Activated CD4-positive, alpha-beta T cell treated with anti-CD3 and anti-CD28 coated beads for 36 hours (primary cell): ENCODE measurements around the gene SNX15. TPM values are rescaled to one million over a fixed set of nuclear protein-coding genes. Genes with fewer than 3 reads are reported as not detected.

Source experiments
- ATAC-seq: fragments of 200-7000 bp; cut with Tn5 transposase; one replicate; pipeline ENCODE4 v1.10.0; 2021; ENCODE audit warnings: mild to moderate bottlenecking, moderate library complexity
- CTCF ChIA-PET: fragments of 350-600 bp; sonication (Branson Sonifier 250); formaldehyde crosslinking; loops from one replicate; lab custom pipeline; 2021; ENCODE audit warnings: antibody characterized with exemption; lab: Charles Lee
- POLR2A ChIA-PET: fragments of 350-600 bp; sonication (Branson Sonifier 250); formaldehyde crosslinking; loops from one replicate; lab custom pipeline; 2021; ENCODE audit warnings: antibody characterized with exemption, inconsistent platforms; lab: Charles Lee
- DNase-seq: peaks from one replicate; pipeline ENCODE4 v3.0.0-alpha.2; 2020
- H3K27ac Mint-ChIP-seq: one replicate; pipeline ENCODE4 v1.8.0; 2021; ENCODE audit warnings: mixed read lengths
- H3K27me3 Mint-ChIP-seq: one replicate; pipeline ENCODE4 v1.8.0; 2021; ENCODE audit warnings: mixed read lengths
- H3K36me3 Mint-ChIP-seq: one replicate; pipeline ENCODE4 v1.8.0; 2021; ENCODE audit warnings: low read depth, mixed read lengths
- H3K4me1 Mint-ChIP-seq: one replicate; pipeline ENCODE4 v1.8.0; 2021; ENCODE audit warnings: mixed read lengths
- H3K4me3 Mint-ChIP-seq: one replicate; pipeline ENCODE4 v1.8.0; 2021; ENCODE audit warnings: mild to moderate bottlenecking, moderate library complexity, mixed read lengths
- H3K9me3 Mint-ChIP-seq: one replicate; pipeline ENCODE4 v1.8.0; 2021; ENCODE audit warnings: low read depth, mixed read lengths
- intact Hi-C, 2 experiments: fragments of 100-400 bp; cut with DNase I in 1 of 2; cut with micrococcal nuclease in 1 of 2; formaldehyde crosslinking; loops; one replicate each; pipeline versions ENCODE4 v1.14.2 to v1.15.1; 2022 to 2024; cut with DNase I, micrococcal nuclease
- total RNA-seq, 2 experiments: library from RNA; stranded (reverse); gene quantifications; one replicate each; pipeline ENCODE4 v1.2.3, GENCODE V29; 2021

Gene SNX15
- total RNA-seq, 2 experiments from 2014 or later = 12.1 to 14.2 TPM

DNA sequence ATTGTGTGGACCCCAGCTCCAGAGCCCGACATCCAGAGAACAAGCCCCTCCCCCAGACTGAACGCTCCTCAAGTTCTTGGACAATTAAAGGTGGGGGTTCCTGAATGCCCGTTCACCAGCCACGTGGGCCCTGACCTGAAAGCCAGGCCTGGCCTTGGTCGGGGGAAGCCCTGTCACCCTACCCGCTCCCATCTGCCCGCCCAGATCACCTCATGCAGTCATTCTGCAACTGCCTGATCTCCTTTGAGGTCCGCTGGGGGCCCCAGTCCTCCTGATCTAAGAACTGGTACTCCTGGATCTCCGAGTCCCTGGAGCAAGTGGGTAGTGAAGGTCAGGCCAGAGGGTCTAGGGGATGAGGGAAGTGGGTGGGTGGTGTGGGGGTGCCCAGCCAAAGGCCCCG is 40.2 kb downstream of the SNX15 start:
- Mint-ChIP-seq H3K9me3 (no peaks in the 10 kb centered on the region), H3K27me3 (no peaks in the 10 kb centered on the region), H3K36me3 (no peaks in the 10 kb centered on the region), H3K4me3 (no peak overlapping the region), H3K27ac (no peak overlapping the region), H3K4me1 (no peaks in the 10 kb centered on the region)
- DNase-seq (no peak), ATAC-seq (no peak)
- ChIA-PET POLR2A (no interaction called here), CTCF (no interaction called here)
- intact Hi-C loops = no loop called here

GRCh38 chr11:65069217-65069616 is 42.0 kb downstream of the SNX15 start:
- Mint-ChIP-seq H3K4me3 (no peak overlapping the region), H3K27ac (no peak overlapping the region), H3K36me3 (no peaks in the 10 kb centered on the region), H3K9me3 (no peaks in the 10 kb centered on the region), H3K4me1 (no peaks in the 10 kb centered on the region), H3K27me3 (no peaks in the 10 kb centered on the region)
- POLR2A ChIA-PET = interaction anchor here (1.4 kb wide), 1 partner anchor 9 kb away, joined by 3 read pairs; no protein-coding TSS in a partner anchor
- intact Hi-C loops = no loop called here
- CTCF ChIA-PET = no interaction called here
- no peak for DNase-seq
- no peak for ATAC-seq

DNA sequence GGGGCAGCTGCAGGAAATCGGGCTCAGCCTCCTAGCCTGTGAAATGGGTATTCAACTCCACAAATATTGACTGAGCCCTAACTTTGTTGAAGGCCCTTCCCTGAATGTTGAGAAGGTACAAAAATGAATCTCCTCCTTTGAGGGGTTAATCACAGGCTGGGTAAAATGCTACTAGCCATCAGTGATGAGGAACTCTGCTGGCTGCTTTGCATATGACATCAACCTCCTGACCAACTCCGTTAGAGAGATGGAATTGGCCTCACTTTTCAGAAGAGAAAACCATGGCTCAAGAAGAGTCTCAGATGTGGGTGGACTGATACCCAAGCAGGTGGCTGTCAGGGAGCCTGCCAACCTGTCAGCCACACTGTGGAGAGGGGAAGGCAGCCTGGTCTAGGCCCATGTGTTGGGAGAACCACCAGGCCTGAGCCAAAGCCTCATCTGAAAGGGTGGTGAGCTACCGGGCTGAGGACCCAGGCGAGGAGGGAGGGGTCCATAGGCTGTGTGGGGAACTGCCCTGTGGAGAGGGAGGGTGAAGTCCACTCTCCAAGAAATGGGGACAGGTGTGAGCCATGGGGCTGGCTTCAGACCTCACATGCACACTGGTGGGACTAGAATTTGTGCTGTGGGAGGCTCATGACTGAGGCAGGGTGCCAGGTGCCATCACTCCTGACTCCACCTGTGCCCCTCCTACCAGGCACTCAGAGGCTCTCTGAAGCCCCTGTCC is 44.8 kb downstream of the SNX15 start:
- no peak for DNase-seq
- Mint-ChIP-seq H3K27me3 (no peaks in the 10 kb centered on the region), H3K9me3 (no peaks in the 10 kb centered on the region), H3K36me3 (peaks cover 8% of the 10 kb centered on the region), H3K27ac (no peak overlapping the region), H3K4me1 (no peaks in the 10 kb centered on the region), H3K4me3 (no peak overlapping the region)
- ChIA-PET POLR2A (no interaction called here), CTCF (no interaction called here)
- ATAC-seq = peak; percentile 4
- intact Hi-C loops = no loop called here

- POLR2A ChIA-PET = no interaction called here
- CTCF ChIA-PET = no interaction called here
- DNase-seq = no peak
Measured at GRCh38 chr11:65072631-65072966, 45.4 kb downstream of the SNX15 start.

GRCh38 chr11:65077451-65077850 is 50.2 kb downstream of the SNX15 start:
- no peaks in the 10 kb centered on the region for H3K9me3 Mint-ChIP-seq
- no peaks in the 10 kb centered on the region for H3K27me3 Mint-ChIP-seq
- peaks cover 30% of the 10 kb centered on the region for H3K4me1 Mint-ChIP-seq
- no peak for ATAC-seq
- H3K27ac Mint-ChIP-seq = no peak overlapping the region
- H3K36me3 Mint-ChIP-seq = peaks cover 55% of the 10 kb centered on the region
- DNase-seq = no peak
- no peak overlapping the region for H3K4me3 Mint-ChIP-seq
- ChIA-PET CTCF (interaction anchor here (0.6 kb wide), 1 partner anchor 72 kb away, joined by 4 read pairs; no protein-coding TSS in a partner anchor), POLR2A (no interaction called here)
- intact Hi-C loops = no loop called here

More at GRCh38 chr11:65072631-65072966, 45.4 kb downstream of the SNX15 start:
- H3K27me3 Mint-ChIP-seq = no peaks in the 10 kb centered on the region
- intact Hi-C loops = no loop called here
- no peak overlapping the region for H3K4me3 Mint-ChIP-seq
- no peaks in the 10 kb centered on the region for H3K4me1 Mint-ChIP-seq
- no peak overlapping the region for H3K27ac Mint-ChIP-seq
- peaks cover 14% of the 10 kb centered on the region for H3K36me3 Mint-ChIP-seq
- no peaks in the 10 kb centered on the region for H3K9me3 Mint-ChIP-seq
- ATAC-seq = no peak

GRCh38 chr11:65078151-65078550 is 50.9 kb downstream of the SNX15 start:
- peak; percentile 90 for ATAC-seq
- intact Hi-C loops = loop anchor here (1.0 kb wide), 1 partner anchor 65 kb away; no protein-coding TSS in a partner anchor
- peaks cover 62% of the 10 kb centered on the region for H3K36me3 Mint-ChIP-seq
- ChIA-PET POLR2A (interaction anchor here (0.9 kb wide), 1 partner anchor 9 kb away, joined by 3 read pairs; no protein-coding TSS in a partner anchor), CTCF (interaction anchor here (0.6 to 1.0 kb wide), 2 partner anchors 17 to 132 kb away, joined by 3 read pairs; no protein-coding TSS in a partner anchor)
- H3K4me3 Mint-ChIP-seq = no peak overlapping the region
- DNase-seq = peak; percentile 79
- peaks cover 35% of the 10 kb centered on the region for H3K4me1 Mint-ChIP-seq
- no peaks in the 10 kb centered on the region for H3K27me3 Mint-ChIP-seq
- peak overlapping the region; percentile 7 for H3K27ac Mint-ChIP-seq
- no peaks in the 10 kb centered on the region for H3K9me3 Mint-ChIP-seq

GRCh38 chr11:65078786-65079342 is 51.6 kb downstream of the SNX15 start:
- Mint-ChIP-seq H3K36me3 (peaks cover 69% of the 10 kb centered on the region), H3K4me1 (peaks cover 35% of the 10 kb centered on the region), H3K27me3 (no peaks in the 10 kb centered on the region), H3K4me3 (no peak overlapping the region), H3K27ac (peak overlapping the region; percentile 7), H3K9me3 (no peaks in the 10 kb centered on the region)
- POLR2A ChIA-PET = interaction anchor here (0.6 to 0.9 kb wide), 3 partner anchors 9 to 69 kb away, joined by 3 read pairs; no protein-coding TSS in a partner anchor
- intact Hi-C loops = loop anchor here (1.0 kb wide), 1 partner anchor 66 kb away; no protein-coding TSS in a partner anchor
- DNase-seq (no peak), ATAC-seq (no peak)
- CTCF ChIA-PET = interaction anchor here (0.5 to 1.0 kb wide), 3 partner anchors 16 to 131 kb away, joined by 3 to 4 read pairs (median 3); no protein-coding TSS in a partner anchor

DNA sequence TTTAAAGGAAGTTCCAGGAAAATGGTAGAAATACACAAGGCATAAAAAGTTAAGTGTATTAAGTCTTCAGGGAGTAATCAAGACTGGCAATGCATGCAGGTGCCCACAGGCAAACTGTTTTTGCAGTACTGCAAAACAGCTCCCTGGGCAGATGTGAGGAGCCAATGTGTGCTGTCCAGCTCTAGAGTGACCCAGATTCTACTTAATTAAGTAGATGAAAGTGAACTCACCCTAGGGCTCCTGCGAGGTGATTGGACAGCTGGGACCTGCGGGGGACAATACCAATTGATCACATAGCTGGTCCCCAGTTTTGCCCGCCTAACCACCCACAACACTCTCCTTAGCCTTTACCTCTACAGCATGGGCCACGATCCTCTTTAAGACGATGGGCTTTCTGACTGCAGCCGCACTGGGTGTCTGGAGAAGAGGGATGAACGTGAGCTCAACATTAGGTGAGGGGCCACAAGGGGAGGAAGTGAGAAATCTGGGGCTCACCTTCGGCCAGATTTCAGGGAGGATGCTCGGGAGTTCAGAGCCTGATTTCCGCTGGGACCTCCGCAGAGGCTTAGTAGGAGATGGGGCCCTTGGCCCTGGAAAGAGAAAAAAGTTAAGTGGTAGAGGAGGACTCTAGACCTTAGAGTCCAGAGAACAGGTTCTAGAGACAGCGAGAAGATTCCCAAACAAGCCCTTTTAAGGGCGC is 56.0 kb downstream of the SNX15 start:
- POLR2A ChIA-PET = interaction anchor here (0.5 to 1.1 kb wide), 5 partner anchors 10 to 1564 kb away, joined by 3 read pairs; partner anchors contain the start of gene TM7SF2
- CTCF ChIA-PET = interaction anchor here (0.5 to 1.4 kb wide), 11 partner anchors 9 to 853 kb away, joined by 3 to 5 read pairs (median 3); partner anchors contain the start of gene MRPL49
- Mint-ChIP-seq H3K27me3 (no peaks in the 10 kb centered on the region), H3K9me3 (no peaks in the 10 kb centered on the region), H3K27ac (peak overlapping the region; percentile 98), H3K4me1 (peaks cover 47% of the 10 kb centered on the region), H3K4me3 (peak overlapping the region; percentile 99), H3K36me3 (peaks cover 63% of the 10 kb centered on the region)
- intact Hi-C loops = loop anchor here in 1 of 2 experiments (1.0 to 5.0 kb wide), 2 partner anchors 41 to 56 kb away; partner anchors contain the start of genes SAC3D1 and SNX15
- ATAC-seq = peak; percentile 3
- DNase-seq = peak; percentile 30

DNA sequence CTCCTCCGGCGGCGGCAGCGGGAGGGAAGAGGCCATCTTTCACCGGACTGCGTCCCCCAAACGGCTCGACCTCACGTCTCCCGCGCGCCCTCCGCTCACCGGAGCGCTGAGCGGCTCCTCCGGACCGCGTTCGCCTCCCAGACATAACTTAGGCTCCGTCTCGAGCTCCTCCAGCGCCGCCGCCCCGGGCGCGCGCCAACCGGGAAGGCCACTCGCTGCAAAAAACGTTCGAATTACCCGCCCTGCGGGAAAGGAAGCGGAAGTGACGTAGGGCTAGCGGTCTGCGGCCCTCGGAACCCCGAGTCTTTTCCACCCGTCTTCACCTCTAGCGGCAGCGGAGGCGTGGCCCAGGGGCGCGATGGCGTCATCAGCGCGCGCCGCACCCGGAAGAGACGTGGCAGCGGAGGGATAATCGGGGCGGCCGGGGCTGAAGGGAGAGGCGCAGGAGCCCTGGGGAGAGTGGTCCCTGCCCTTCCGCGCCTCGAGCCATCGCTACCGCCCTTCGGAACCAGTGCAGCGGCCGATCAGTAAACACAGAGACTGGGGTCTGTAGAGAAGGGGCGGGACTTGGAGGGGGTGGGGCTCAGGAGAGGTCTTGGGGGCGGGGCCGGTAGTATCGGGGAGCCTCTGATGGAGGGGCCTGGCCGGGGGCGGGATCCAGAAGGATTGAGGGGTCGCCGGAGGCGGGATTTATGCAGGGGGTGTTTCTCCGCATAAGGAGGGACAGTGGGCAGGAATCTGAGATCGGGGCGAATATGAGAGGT is 56.8 kb downstream of the SNX15 start, which contains the start of the genes CDCA5 and ZFPL1:
Gene CDCA5, minus strand, starts transcription at position 207 of the 764 bp plus-strand sequence. Its CDS starts 62 bp downstream, at position 145.
Gene ZFPL1, plus strand, starts transcription at position 389 of the 764 bp plus-strand sequence. CDS start 477 bp downstream, outside the sequence.
- no peaks in the 10 kb centered on the region for H3K27me3 Mint-ChIP-seq
- POLR2A ChIA-PET = interaction anchor here (0.6 to 1.1 kb wide), 3 partner anchors 9 to 28 kb away, joined by 3 read pairs; partner anchors contain the start of gene TM7SF2
- peak; percentile 81 for ATAC-seq
- H3K4me3 Mint-ChIP-seq = peak within 1 kb of the TSS; percentile 99
- peaks cover 62% of the 10 kb centered on the region for H3K36me3 Mint-ChIP-seq
- peak within 1 kb of the TSS; percentile 98 for H3K27ac Mint-ChIP-seq
- peak; percentile 97 for DNase-seq
- CTCF ChIA-PET = interaction anchor here (0.5 to 1.4 kb wide), 4 partner anchors 10 to 93 kb away, joined by 3 to 5 read pairs (median 4); partner anchors contain the start of gene MRPL49
- intact Hi-C loops = loop anchor here (1.0 to 5.0 kb wide), 19 partner anchors 12 to 531 kb away; partner anchors contain the start of genes FAU (in 2 of the 2), MRPL49 (in 2 of the 2), SAC3D1 (in 2 of the 2) and SNX15 (in 2 of the 2)
- H3K9me3 Mint-ChIP-seq = no peaks in the 10 kb centered on the region
- H3K4me1 Mint-ChIP-seq = peaks cover 41% of the 10 kb centered on the region
